ENCODE results near the gene DAAM2. TPM values are rescaled to one million over a fixed set of nuclear protein-coding genes. Genes with fewer than 3 reads are reported as not detected.

Gene DAAM2
- total and polyA plus RNA-seq, 2 of the 8 experiments (the other 6 are each of a cell fraction or from before 2014, with no cell fraction given) = 1.5 to 2.9 TPM

DNA sequence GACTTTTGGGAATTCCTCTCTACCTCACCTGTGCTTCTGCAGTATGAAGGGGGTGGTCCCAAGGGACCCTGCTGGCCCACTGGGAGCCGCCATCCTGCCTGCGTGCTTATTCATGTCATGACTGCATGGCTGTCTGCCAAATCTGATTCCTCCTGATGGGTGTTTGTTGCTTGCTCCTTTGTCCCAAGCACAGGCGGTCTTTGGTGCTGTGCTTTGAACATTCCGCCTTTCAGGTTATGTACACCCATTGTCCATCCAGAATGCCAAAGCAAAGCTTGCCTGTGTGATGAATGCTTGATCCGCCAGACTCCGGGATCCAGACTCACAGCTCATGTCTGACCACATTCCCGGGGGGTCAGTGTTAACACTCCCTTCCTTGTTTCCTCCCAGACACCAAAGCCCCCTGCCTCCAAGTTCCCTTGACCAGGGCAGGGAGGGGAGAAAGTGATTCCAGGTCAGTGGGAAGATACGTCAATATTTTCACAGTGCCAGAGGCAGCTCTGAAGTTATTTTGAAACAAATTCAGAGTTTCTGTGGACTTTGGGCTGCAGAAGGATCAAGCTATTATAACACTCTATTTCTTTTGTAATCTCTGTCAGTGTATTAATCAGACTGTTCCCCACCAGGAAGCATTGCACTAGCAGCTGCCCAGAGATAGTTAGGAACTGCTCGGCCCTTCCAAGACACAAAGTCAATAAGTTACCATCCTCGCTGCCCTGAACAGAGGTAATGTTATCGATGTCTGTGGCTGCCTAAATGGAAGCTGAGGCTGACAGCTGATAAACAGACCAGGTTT, 9.5 kb downstream of the DAAM2 start:
- Histone ChIP-seq H2BK120ac (replicated peaks; ENCODE audit: low read depth, low read length) (no peak overlapping the region), H3K27me3 (replicated peaks in 1 of 4; ENCODE audit: control insufficient read depth in 3 of 4, extremely low read depth in 1 of 4, insufficient read depth in 3 of 4, low read length in 3 of 4) (no peaks in the 10 kb centered on the region; a peak in 1 of 7 replicates), H2BK20ac (ENCODE audit: low read length) (no peak overlapping the region), H3K36me3 (ENCODE audit: control insufficient read depth in 2 of 4, insufficient read depth in 4 of 4, low read length in 3 of 4) (no peaks in the 10 kb centered on the region), H4K5ac (ENCODE audit: insufficient read length, low read depth, low read length) (no peak overlapping the region), H3K18ac (ENCODE audit: extremely low read depth, low read length) (no peak overlapping the region), H2AFZ (ENCODE audit: low read length) (no peak overlapping the region), H3K4me1 (replicated peaks in 1 of 4; ENCODE audit: control insufficient read depth in 3 of 4, insufficient read depth in 4 of 4, low read length in 3 of 4) (no peaks in the 10 kb centered on the region), H3K23me2 (ENCODE audit: low read depth, low read length) (no peaks in the 10 kb centered on the region), H3K23ac (ENCODE audit: insufficient read length) (no peak overlapping the region), H2BK5ac (ENCODE audit: low read depth, low read length) (no peak overlapping the region), H2AK5ac (ENCODE audit: low read depth, low read length) (no peak overlapping the region), H3K4me2 (ENCODE audit: insufficient read depth in 1 of 2, low read depth in 2 of 2, low read length in 2 of 2) (no peak overlapping the region), H2BK12ac (ENCODE audit: low read depth, low read length) (no peak overlapping the region), H4K91ac (replicated peaks; ENCODE audit: insufficient read length, low read length) (no peak overlapping the region), H3K9me3 (ENCODE audit: insufficient read depth in 2 of 2, low read depth in 1 of 2, low read length in 1 of 2) (no peaks in the 10 kb centered on the region), H2BK15ac (ENCODE audit: low read length) (no peak overlapping the region; the same call in 1 of the 2 replicates), H3K9ac (replicated peaks in 1 of 4; ENCODE audit: extremely low read depth in 1 of 4, low read depth in 3 of 4, low read length in 3 of 4) (no peak overlapping the region), H3K4me3 (ENCODE audit: extremely low read depth in 1 of 4, insufficient read depth in 2 of 4, low read depth in 3 of 4, low read length in 4 of 4) (no peak overlapping the region), H4K8ac (ENCODE audit: extremely low read depth, insufficient read depth, low read length) (no peak overlapping the region), H3K79me1 (ENCODE audit: low read depth, low read length) (no peaks in the 10 kb centered on the region), H3K14ac (ENCODE audit: insufficient read length) (no peak overlapping the region), H3K27ac (ENCODE audit: low read depth, low read length) (no peak overlapping the region), H3K79me2 (ENCODE audit: control insufficient read depth in 1 of 2, insufficient read depth in 2 of 2, low read length in 2 of 2) (no peaks in the 10 kb centered on the region), H3K4ac (replicated peaks; ENCODE audit: insufficient read length, low read depth, low read length) (no peak overlapping the region), H4K20me1 (replicated peaks in 1 of 2; ENCODE audit: control insufficient read depth in 1 of 2, insufficient read depth in 2 of 2, low read length in 2 of 2) (no peaks in the 10 kb centered on the region), H3K56ac (replicated peaks; ENCODE audit: insufficient read length, low read depth, low read length) (no peak overlapping the region)
- FAIRE-seq = no peak
- POLR2A ChIA-PET (ENCODE audit: partially characterized antibody) = no interaction called here
- TF ChIP-seq BACH1 (IDR thresholded peaks at IDR 0.05; ENCODE audit: low read length) (no peak), SP4 (IDR thresholded peaks at IDR 0.05; ENCODE audit: low read length) (no peak), SP2 (IDR thresholded peaks at IDR 0.05; ENCODE audit: low read length) (no peak), RBBP5 (IDR thresholded peaks at IDR 0.05; ENCODE audit: borderline replicate concordance, low read depth, low read length) (no peak), CBX5 (IDR thresholded peaks at IDR 0.05; ENCODE audit: low read depth, low read length) (no peak), ASH2L (IDR thresholded peaks at IDR 0.05; ENCODE audit: low read length) (no peak), RAD21 (IDR thresholded peaks at IDR 0.05 in 1 of 2, conservative IDR thresholded peaks at IDR 0.05 in 1 of 2; ENCODE audit: low read depth in 2 of 2, low read length in 2 of 2) (no peak), SAP30 (IDR thresholded peaks at IDR 0.05; ENCODE audit: insufficient read depth, insufficient replicate concordance, low read length) (no peak), SP1 (IDR thresholded peaks at IDR 0.05; ENCODE audit: low read depth, low read length) (no peak)
- WGBS, 2 experiments (ENCODE audit: extremely low coverage in 1 of 2, insufficient coverage in 1 of 2, insufficient read length in 1 of 2, insufficient replicate concordance in 2 of 2, low coverage in 1 of 2, low lambda C conversion rate in 2 of 2, missing lambda C conversion rate in 1 of 2) = 87% methylated on average over 11 of the region's 11 CpGs; no CpG with 5 or more reads in 1 of the 2 experiments
- CTCF ChIA-PET (ENCODE audit: partially characterized antibody) = interaction anchor here (1.0 to 2.5 kb wide), 4 partner anchors 9 to 425 kb away, joined by 3 to 17 read pairs (median 4); partner anchors contain the start of gene DAAM2
- no peak for DNase-seq (ENCODE audit: low read depth in 1 of 2, low spot score in 2 of 2)
